ENCODE data around the gene GPRC5D.

Gene GPRC5D

DNA sequence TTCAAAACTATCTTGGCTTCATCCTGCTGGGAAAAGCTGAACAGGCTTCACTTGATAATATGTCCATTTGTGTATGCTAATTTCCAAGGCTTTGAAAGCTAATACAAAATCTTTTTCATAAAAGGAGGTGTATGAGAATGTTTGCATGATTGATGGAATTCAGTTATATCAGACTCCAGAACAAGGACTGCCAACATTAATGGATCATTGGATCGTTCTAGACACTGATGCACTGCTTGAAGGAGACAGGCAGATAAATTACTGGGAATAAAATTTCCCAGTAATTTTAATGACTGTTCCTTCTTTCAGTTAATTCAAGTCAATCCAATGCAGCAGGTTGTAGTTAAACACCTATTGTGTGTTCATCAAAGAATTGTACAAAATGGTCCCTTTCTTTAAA, 466 bp downstream of the GPRC5D start:
- no peak for DNase-seq (ENCODE audit: low read depth)
- TF ChIP-seq, protein P1, sequence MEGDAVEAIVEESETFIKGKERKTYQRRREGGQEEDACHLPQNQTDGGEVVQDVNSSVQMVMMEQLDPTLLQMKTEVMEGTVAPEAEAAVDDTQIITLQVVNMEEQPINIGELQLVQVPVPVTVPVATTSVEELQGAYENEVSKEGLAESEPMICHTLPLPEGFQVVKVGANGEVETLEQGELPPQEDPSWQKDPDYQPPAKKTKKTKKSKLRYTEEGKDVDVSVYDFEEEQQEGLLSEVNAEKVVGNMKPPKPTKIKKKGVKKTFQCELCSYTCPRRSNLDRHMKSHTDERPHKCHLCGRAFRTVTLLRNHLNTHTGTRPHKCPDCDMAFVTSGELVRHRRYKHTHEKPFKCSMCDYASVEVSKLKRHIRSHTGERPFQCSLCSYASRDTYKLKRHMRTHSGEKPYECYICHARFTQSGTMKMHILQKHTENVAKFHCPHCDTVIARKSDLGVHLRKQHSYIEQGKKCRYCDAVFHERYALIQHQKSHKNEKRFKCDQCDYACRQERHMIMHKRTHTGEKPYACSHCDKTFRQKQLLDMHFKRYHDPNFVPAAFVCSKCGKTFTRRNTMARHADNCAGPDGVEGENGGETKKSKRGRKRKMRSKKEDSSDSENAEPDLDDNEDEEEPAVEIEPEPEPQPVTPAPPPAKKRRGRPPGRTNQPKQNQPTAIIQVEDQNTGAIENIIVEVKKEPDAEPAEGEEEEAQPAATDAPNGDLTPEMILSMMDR (IDR thresholded peaks at IDR 0.05; ENCODE audit: low read depth, low read length, missing control alignments), result no peak
- no peak overlapping the region for H3K4me3 ChIP-seq (ENCODE audit: low read depth, low read length)

GRCh38 chr12:12947902-12948301, 4.1 kb downstream of the GPRC5D start:
- TF ChIP-seq, protein P1 (IDR thresholded peaks at IDR 0.05; ENCODE audit: low read depth, low read length, missing control alignments), result no peak
- H3K4me3 ChIP-seq (ENCODE audit: low read depth, low read length), result no peak overlapping the region
- DNase-seq (ENCODE audit: low read depth), result no peak

- TF ChIP-seq, protein P1 (IDR thresholded peaks at IDR 0.05; ENCODE audit: low read depth, low read length, missing control alignments), result no peak
- H3K4me3 ChIP-seq (ENCODE audit: low read depth, low read length), result no peak overlapping the region
- no peak for DNase-seq (ENCODE audit: low read depth)
Observed at GRCh38 chr12:12946686-12947355, 5.1 kb downstream of the GPRC5D start.

- TF ChIP-seq, protein P1 (IDR thresholded peaks at IDR 0.05; ENCODE audit: low read depth, low read length, missing control alignments), result no peak
- H3K4me3 ChIP-seq (ENCODE audit: low read depth, low read length), result no peak overlapping the region
- no peak for DNase-seq (ENCODE audit: low read depth)
Observed at GRCh38 chr12:12945591-12945990, 6.4 kb downstream of the GPRC5D start.

DNA sequence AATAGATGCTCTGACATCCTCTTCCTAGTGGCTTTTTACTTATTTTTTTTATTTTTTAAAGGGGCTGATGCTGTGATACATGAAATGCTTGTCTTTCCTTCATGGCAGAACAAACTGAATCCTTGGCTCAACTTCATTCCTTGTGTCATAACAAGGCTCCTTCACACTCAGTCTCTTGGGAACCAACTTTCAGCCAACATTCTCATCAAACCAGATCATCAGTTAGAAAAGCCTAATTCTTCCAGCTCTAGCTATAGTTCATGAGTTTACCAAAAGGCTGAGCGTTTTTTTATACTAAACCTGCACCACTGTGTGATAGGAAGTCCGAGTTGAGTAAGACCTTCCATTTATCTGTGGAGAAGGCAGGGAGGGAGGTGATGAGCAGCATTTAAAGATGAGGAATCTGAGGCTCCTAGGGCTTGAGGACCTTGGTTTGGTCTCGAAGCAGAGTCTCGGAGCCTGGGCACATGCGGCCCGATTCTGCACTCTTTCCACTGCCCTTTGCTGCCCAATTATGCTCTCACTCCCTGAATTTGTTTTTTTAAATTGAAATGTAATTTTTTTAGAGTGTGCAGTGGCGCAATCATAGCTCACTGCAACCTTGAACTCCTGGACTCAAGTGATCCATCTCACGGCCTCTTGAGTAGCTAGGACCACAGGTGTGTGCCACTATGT, 8.2 kb downstream of the GPRC5D start:
- DNase-seq (ENCODE audit: low read depth), result no peak

GRCh38 chr12:12941450-12942350, 10.3 kb downstream of the GPRC5D start:
- H3K4me3 ChIP-seq (ENCODE audit: low read depth, low read length), result no peak overlapping the region
- DNase-seq (ENCODE audit: low read depth), result no peak
- TF ChIP-seq, protein P1 (IDR thresholded peaks at IDR 0.05; ENCODE audit: low read depth, low read length, missing control alignments), result no peak

More for the DNA sequence above, 8.2 kb downstream of the GPRC5D start:
- TF ChIP-seq, protein P1 (IDR thresholded peaks at IDR 0.05; ENCODE audit: low read depth, low read length, missing control alignments), result no peak
- no peak overlapping the region for H3K4me3 ChIP-seq (ENCODE audit: low read depth, low read length)

All from GM12864 (cell line).